NCI-H146 (cell line): Measurements from ENCODE around the gene RREB1.
A peak's percentile ranks its signal among the peaks of the same experiment; 100 is the strongest.

Experiments used
- DNase-seq: peaks from one replicate; lab custom pipeline; 2025; lab: John Stamatoyannopoulos, UW

Gene RREB1

GRCh38 chr6:7193122-7193521 is 85.4 kb downstream of the RREB1 start:
- no peak for DNase-seq

- no peak for DNase-seq
Observed at GRCh38 chr6:7194657-7195056, 86.9 kb downstream of the RREB1 start.

GRCh38 chr6:7195339-7196018 is 87.7 kb downstream of the RREB1 start:
- DNase-seq = no peak

GRCh38 chr6:7196019-7196402 is 88.2 kb downstream of the RREB1 start:
- no peak for DNase-seq

- no peak for DNase-seq
Observed at GRCh38 chr6:7196685-7197283, 89.0 kb downstream of the RREB1 start.

- no peak for DNase-seq
Observed at GRCh38 chr6:7197747-7198146, 90.0 kb downstream of the RREB1 start.

- no peak for DNase-seq
Observed at GRCh38 chr6:7198833-7199800, 91.4 kb downstream of the RREB1 start.

- no peak for DNase-seq
Observed at GRCh38 chr6:7200598-7201443, 93.1 kb downstream of the RREB1 start.

- no peak for DNase-seq
Observed at GRCh38 chr6:7201444-7201731, 93.6 kb downstream of the RREB1 start.

GRCh38 chr6:7201732-7202541 is 94.2 kb downstream of the RREB1 start:
- no peak for DNase-seq

- DNase-seq = no peak
Observed at GRCh38 chr6:7202950-7203349, 95.2 kb downstream of the RREB1 start.

- DNase-seq = peak; percentile 84
Observed at GRCh38 chr6:7203939-7204338, 96.2 kb downstream of the RREB1 start.

GRCh38 chr6:7204726-7205125 is 97.0 kb downstream of the RREB1 start:
- no peak for DNase-seq

GRCh38 chr6:7207720-7208119 is 100.0 kb downstream of the RREB1 start:
- no peak for DNase-seq

- no peak for DNase-seq
Observed at GRCh38 chr6:7213416-7213815, 105.7 kb downstream of the RREB1 start.

- no peak for DNase-seq
Observed at GRCh38 chr6:7214468-7214867, 106.7 kb downstream of the RREB1 start.

- DNase-seq = no peak
Observed at GRCh38 chr6:7215131-7215530, 107.4 kb downstream of the RREB1 start.

- no peak for DNase-seq
Observed at GRCh38 chr6:7215798-7216231, 108.1 kb downstream of the RREB1 start.

- no peak for DNase-seq
Observed at GRCh38 chr6:7216941-7217621, 109.3 kb downstream of the RREB1 start.

- DNase-seq = no peak
Observed at GRCh38 chr6:7218406-7218988, 110.7 kb downstream of the RREB1 start.
